Large intestine (tissue), 3 donors: ENCODE data around the gene STK10. TPM values are rescaled to one million over a fixed set of nuclear protein-coding genes. Genes with fewer than 3 reads are reported as not detected.

ENCODE experiments used
- DNase-seq, 2 donors: peaks; one replicate each; pipeline versions ENCODE4 v3.0.0 to v3.0.0-alpha.2; 2013
- H3K27ac ChIP-seq: one replicate; pipeline ENCODE4 v1.5.1; 2013; ENCODE audit warnings: low read length
- H3K27me3 ChIP-seq: 2 replicates; pipeline ENCODE4 v1.6.1; 2013; ENCODE audit warnings: low read length; ENCODE audit not compliant: control insufficient read depth, insufficient read depth
- H3K36me3 ChIP-seq: 2 replicates; pipeline ENCODE4 v1.6.1; 2013; ENCODE audit warnings: low read length; ENCODE audit not compliant: control insufficient read depth, insufficient read depth
- H3K4me1 ChIP-seq: one replicate; pipeline ENCODE4 v1.6.1; 2013; ENCODE audit warnings: low read length; ENCODE audit not compliant: control insufficient read depth, insufficient read depth
- H3K4me3 ChIP-seq: one replicate; pipeline ENCODE4 v1.5.1; 2013; ENCODE audit warnings: low read length
- H3K9me3 ChIP-seq: one replicate; pipeline ENCODE4 v1.6.1; 2013; ENCODE audit warnings: mild to moderate bottlenecking, low read depth, low read length, moderate library complexity; ENCODE audit not compliant: control insufficient read depth
- WGBS: methylation state at CpG from one replicate; pipeline ENCODE4 v1.1.5; 2013; ENCODE audit warnings: low lambda C conversion rate; ENCODE audit not compliant: insufficient coverage; 5-methylcytosine and 5-hydroxymethylcytosine counted together
- polyA plus RNA-seq: library from polyadenylated mRNA; unstranded; fragments of 120-200 nt; gene quantifications from one replicate; pipeline ENCODE4 v1.2.1, GENCODE V29; 2013

Gene STK10
- polyA plus RNA-seq, 1 donor = 10.6 TPM

- peaks cover 15% of the 10 kb centered on the region for H3K4me1 ChIP-seq
- H3K27ac ChIP-seq = peak overlapping the region; percentile 69
- peak overlapping the region; percentile 20 for H3K4me3 ChIP-seq
- H3K27me3 ChIP-seq = no peaks in the 10 kb centered on the region
- peak; percentile 44 to 87 for DNase-seq
- WGBS = 0% methylated on average over 1 of the region's 17 CpGs
- peaks cover 7% of the 10 kb centered on the region for H3K36me3 ChIP-seq
- H3K9me3 ChIP-seq = no peaks in the 10 kb centered on the region
These were observed 76.8 kb downstream of the STK10 start for GRCh38 chr5:172110921-172111851.

GRCh38 chr5:172110260-172110815 lies 77.7 kb downstream of the STK10 start:
- DNase-seq = no peak
- no CpG with 5 or more reads among the region's 14 CpGs for WGBS
- no peak overlapping the region for H3K4me3 ChIP-seq
- peaks cover 7% of the 10 kb centered on the region for H3K36me3 ChIP-seq
- peak overlapping the region; percentile 69 for H3K27ac ChIP-seq
- no peaks in the 10 kb centered on the region for H3K9me3 ChIP-seq
- H3K27me3 ChIP-seq = no peaks in the 10 kb centered on the region
- H3K4me1 ChIP-seq = peaks cover 15% of the 10 kb centered on the region

- no peaks in the 10 kb centered on the region for H3K27me3 ChIP-seq
- WGBS = 100% methylated on average over 1 of the region's 8 CpGs
- H3K4me3 ChIP-seq = no peak overlapping the region
- DNase-seq = no peak
- H3K27ac ChIP-seq = no peak overlapping the region
- peaks cover 6% of the 10 kb centered on the region for H3K36me3 ChIP-seq
- H3K4me1 ChIP-seq = peaks cover 15% of the 10 kb centered on the region
- no peaks in the 10 kb centered on the region for H3K9me3 ChIP-seq
These were observed 78.3 kb downstream of the STK10 start for GRCh38 chr5:172109749-172110148.

- no peaks in the 10 kb centered on the region for H3K9me3 ChIP-seq
- no CpG with 5 or more reads among the region's 13 CpGs for WGBS
These were observed 80.5 kb downstream of the STK10 start for GRCh38 chr5:172107571-172107970.

GRCh38 chr5:172106511-172107356 lies 81.3 kb downstream of the STK10 start:
- Histone ChIP-seq H3K36me3 (peaks cover 10% of the 10 kb centered on the region), H3K27me3 (no peaks in the 10 kb centered on the region), H3K4me3 (peak overlapping the region; percentile 28), H3K9me3 (no peaks in the 10 kb centered on the region), H3K27ac (no peak overlapping the region), H3K4me1 (peaks cover 17% of the 10 kb centered on the region)
- 29% methylated on average over 2 of the region's 39 CpGs for WGBS
- peak in 1 of 2 donors; percentile 55 for DNase-seq

More at GRCh38 chr5:172107571-172107970, 80.5 kb downstream of the STK10 start:
- no peak overlapping the region for H3K27ac ChIP-seq
- DNase-seq = no peak
- H3K36me3 ChIP-seq = peaks cover 10% of the 10 kb centered on the region
- no peaks in the 10 kb centered on the region for H3K27me3 ChIP-seq
- peaks cover 17% of the 10 kb centered on the region for H3K4me1 ChIP-seq
- no peak overlapping the region for H3K4me3 ChIP-seq

GRCh38 chr5:172105811-172106210 lies 82.2 kb downstream of the STK10 start:
- no peak for DNase-seq
- Histone ChIP-seq H3K9me3 (no peaks in the 10 kb centered on the region), H3K4me3 (no peak overlapping the region), H3K4me1 (peaks cover 11% of the 10 kb centered on the region), H3K27me3 (no peaks in the 10 kb centered on the region), H3K27ac (no peak overlapping the region), H3K36me3 (peaks cover 10% of the 10 kb centered on the region)
- WGBS = no CpG with 5 or more reads among the region's 14 CpGs

GRCh38 chr5:172104801-172105701 lies 83.0 kb downstream of the STK10 start:
- Histone ChIP-seq H3K27me3 (no peaks in the 10 kb centered on the region), H3K36me3 (peaks cover 10% of the 10 kb centered on the region), H3K27ac (no peak overlapping the region), H3K9me3 (no peaks in the 10 kb centered on the region), H3K4me1 (peaks cover 5% of the 10 kb centered on the region), H3K4me3 (no peak overlapping the region)
- no peak for DNase-seq
- no CpG with 5 or more reads among the region's 17 CpGs for WGBS

GRCh38 chr5:172104021-172104420 lies 84.0 kb downstream of the STK10 start:
- H3K27ac ChIP-seq = no peak overlapping the region
- no peaks in the 10 kb centered on the region for H3K9me3 ChIP-seq
- no peak overlapping the region for H3K4me3 ChIP-seq
- DNase-seq = no peak
- peaks cover 5% of the 10 kb centered on the region for H3K4me1 ChIP-seq
- peaks cover 10% of the 10 kb centered on the region for H3K36me3 ChIP-seq
- WGBS = no CpG with 5 or more reads among the region's 11 CpGs
- H3K27me3 ChIP-seq = no peaks in the 10 kb centered on the region

GRCh38 chr5:172102913-172103626 lies 85.0 kb downstream of the STK10 start:
- Histone ChIP-seq H3K36me3 (peaks cover 10% of the 10 kb centered on the region), H3K4me3 (no peak overlapping the region), H3K27ac (no peak overlapping the region), H3K9me3 (no peaks in the 10 kb centered on the region), H3K27me3 (no peaks in the 10 kb centered on the region), H3K4me1 (peaks cover 8% of the 10 kb centered on the region)
- DNase-seq = peak in 1 of 2 donors; percentile 28
- no CpG with 5 or more reads among the region's 21 CpGs for WGBS
